Head of caudate nucleus (tissue), 42 donors: Measurements from ENCODE around the gene GOLPH3.
A peak's percentile ranks its signal among the peaks of the same experiment; 100 is the strongest.
"Not testable (repeated sequence)": the region's sequence is repeated elsewhere in the genome, so short reads cannot be mapped to it uniquely, and the experiment has no call there.

Experiments
- DNase-seq, 42 donors: peaks; one replicate each; pipeline versions ENCODE4 v3.0.0 to v3.0.0-alpha.2; 2020 to 2021; ENCODE audit warnings: mixed read lengths in 7 of 42
- intact Hi-C: fragments of 100-400 bp; cut with DNase I; formaldehyde crosslinking; loops from one replicate; pipeline ENCODE4 v1.15.0; 2022

Gene GOLPH3

DNA sequence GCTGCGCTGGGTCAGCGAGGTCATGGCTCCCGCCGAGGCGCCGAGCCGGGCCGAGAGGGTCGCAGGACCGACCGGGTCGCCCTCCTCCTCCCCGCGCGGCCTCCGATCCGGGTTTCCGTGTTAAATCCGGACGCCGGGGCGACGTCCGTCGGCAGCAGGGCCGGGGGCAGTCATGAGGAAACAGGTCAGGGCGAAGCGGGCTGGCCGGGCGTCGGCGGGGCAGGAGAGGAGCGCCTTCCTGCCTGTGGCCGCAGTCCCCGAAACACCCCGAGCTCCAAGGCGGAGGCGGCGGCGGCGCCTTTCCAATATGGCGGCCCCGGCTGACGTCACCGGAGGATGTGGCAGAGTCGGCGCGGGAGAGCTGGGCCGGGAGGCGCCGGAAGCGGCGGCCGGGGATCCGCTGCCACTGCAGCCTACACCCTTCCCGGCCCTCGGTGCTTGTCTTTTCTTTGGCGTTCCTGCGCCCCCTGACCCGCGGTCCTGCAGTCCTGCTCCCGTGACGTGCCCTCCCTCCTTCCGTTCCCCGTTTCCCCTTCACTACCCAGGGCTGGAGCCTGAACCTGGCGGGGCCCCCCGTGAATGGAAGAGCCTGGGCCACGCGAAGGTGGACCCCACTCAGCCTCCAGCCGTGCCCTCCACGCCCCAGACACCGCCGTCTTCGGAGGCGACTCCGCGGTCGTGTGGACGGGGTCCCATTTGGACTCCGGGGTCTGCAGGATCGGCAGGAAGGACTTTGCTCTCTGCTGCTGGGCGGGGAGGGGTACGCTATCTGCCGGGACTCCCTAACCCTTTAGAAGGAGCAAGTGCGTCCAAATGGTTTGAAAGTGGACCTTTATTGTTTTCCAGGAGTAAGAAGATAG lies at the start of gene GOLPH3:
Gene GOLPH3, minus strand, starts transcription at position 309 of the 860 bp plus-strand sequence. Its CDS starts 285 bp downstream, at position 24.
- intact Hi-C loops, result loop anchor here (10.0 kb wide), 1 partner anchor 141 kb away; the partner anchor contains the start of gene MTMR12
- DNase-seq, result peak; percentile 80 to 97 (median 93)

DNA sequence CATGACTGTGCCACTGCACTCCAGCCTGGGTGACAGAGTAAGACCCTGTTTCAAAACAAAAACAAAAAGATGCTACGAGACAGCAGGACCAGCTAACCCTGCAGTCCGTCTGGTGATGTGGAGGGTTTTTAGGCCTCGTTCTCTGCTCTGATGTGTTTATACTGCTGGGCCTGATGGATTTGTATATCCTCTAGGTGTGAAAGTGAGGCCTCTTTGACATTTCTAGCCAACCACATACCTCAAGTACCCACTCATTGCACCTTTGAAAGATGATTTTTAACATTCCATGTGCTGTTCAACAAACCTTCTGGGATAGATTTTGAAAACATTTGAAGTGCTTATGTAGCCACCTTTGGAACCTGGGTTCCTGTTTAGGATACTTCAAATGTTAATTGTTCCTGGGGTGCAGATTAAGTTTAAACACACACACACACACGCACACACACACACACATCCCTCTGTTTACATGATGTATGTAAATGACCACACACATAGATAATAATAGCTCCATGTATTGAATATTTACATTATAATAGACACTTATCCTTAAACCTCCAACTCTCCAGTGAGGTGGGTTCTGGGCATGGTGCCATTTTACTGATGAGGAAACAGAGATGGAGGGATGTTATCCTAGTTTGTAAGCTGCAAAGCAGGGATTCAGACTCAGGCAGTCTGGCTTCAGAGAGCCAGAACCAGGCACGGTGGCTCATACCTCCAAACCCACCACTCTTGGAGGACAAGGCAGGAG lies 48.8 kb upstream of the GOLPH3 start:
- intact Hi-C loops, result no loop called here
- DNase-seq, result no peak

DNA sequence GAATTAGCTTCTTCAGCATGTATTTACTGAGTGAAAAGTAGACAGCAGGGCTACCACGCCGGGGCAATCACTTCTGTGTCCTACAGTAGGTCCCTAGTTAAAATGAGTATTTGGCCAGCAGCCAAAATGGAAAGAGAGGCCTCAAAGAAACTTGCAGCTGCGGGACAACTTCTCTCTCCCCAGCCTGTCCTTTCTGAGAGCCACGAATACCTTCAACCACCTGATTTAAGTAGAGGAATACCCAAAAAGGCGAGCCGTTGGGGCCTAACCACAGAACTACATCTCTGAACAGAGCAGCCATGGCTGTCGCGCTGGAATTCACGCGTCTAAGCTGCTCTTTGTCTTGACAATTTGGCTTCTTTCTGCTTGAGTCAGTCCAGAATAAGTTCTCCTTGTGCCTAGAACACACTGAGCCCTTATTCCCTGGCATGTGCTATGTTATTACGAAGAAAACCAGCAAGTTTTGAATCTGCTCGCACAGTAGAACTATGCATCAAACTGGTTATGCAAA lies 43.8 kb upstream of the GOLPH3 start:
- intact Hi-C loops, result no loop called here
- DNase-seq, result peak in 37 of 42 donors; percentile 25 to 76 (median 39)

DNA sequence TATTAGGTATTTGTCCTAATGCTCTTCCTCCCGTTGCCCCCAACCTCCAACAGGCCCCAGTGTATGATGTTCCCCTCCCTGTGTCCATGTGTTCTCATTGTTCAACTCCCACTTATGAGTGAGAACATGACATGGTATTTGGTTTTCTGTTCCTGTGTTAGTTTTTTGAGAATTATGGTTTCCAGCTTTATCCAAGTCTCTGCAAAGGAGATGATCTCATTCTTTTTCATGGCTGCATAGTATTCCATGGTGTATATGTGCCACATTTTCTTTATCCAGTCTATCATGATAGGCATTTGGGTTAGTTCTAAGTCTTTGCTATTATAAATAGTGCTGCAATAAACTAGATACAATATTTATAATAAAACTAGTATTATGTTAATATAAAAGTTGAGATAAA lies 40.2 kb upstream of the GOLPH3 start:
- DNase-seq, result not testable (repeated sequence)

DNA sequence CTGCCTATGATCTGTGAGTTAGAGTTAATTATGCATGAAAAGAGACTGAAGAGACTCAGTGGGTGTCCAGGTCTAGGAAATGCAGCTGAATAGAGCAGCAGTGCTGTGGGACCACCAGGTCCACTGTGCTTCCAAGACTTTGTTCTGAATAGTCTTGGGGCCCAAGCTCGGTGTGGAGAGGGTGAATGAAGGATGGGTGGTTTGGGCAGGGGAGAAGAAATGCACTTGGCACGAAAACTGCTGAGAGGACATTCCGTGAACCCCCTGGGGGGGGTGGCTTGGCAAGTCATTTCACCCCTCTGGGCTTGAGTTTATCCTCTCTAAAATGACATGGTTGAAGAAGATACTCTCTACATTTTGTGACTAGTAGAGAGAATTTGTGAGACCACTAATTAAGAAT lies 36.0 kb upstream of the GOLPH3 start:
- DNase-seq, result no peak
- intact Hi-C loops, result no loop called here

More for the DNA sequence above, 40.2 kb upstream of the GOLPH3 start:
- intact Hi-C loops, result not testable (repeated sequence)

DNA sequence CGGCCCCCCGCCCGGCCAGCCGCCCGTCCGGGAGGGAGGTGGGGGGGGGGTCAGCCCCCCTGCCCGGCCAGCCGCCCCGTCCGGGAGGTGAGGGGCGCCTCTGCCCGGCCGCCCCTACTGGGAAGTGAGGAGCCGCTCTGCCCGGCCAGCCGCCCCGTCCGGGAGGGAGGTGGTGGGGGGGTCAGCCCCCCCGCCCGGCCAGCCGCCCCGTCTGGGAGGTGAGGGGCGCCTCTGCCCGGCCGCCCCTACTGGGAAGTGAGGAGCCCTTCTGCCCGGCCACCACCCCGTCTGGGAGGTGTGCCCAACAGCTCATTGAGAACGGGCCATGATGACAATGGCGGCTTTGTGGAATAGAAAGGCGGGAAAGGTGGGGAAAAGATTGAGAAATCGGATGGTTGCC lies 34.7 kb upstream of the GOLPH3 start:
- not testable (repeated sequence) for DNase-seq

DNA sequence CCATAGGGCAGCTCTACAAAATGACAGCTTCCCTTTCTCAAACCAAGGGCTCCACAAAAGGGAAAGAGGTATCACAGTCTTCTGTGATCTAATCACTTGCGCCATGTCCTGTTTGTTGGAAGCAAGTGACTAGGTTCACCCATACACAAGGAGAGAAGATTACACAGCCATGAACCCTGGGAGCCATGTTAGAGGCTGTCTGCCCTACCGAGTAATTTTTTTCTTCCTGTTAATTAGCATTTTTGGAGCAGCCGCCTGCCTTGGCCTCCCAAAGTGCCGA lies 33.2 kb upstream of the GOLPH3 start:
- intact Hi-C loops, result no loop called here
- no peak for DNase-seq

More for the DNA sequence above, 34.7 kb upstream of the GOLPH3 start:
- intact Hi-C loops, result not testable (repeated sequence)

DNA sequence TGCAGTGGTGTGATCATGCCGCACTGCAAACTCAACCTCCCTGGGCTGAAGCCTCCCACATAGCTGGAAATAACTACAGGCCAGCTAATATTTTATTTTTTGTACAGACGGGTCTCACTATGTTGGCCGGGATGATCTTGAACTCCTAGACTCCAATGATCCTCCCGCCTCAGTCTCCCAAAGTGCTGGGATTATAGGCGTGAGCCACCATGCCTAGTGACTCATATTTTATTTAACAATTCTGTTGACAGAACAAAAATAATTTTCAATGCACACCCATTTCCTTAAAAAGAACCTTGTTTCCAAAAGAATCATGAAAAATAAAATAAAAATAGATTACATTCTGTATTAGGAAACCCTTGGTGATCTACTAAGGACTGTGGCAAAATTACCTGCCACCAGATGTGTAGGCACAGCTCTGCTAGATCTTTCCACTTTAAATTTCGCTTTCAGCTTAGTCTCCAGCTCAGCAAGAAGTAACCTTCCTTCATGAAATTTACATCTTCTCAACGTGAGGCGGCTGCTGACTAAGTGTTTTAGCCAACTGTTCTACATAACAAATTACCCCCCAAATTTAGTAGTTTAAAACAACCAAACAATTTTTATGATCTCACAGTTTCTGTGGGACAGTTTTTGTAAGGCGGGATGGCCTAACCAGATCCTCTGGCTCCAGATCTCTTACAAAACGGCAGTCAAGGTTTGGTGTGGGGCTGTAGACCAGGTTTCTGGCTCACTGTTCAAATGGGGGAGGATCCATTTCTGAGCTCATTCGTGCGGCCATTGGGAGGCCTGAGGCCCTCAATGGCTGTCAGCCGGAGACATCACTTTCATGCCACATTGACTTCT lies 32.6 kb upstream of the GOLPH3 start:
- DNase-seq, result no peak
- intact Hi-C loops, result no loop called here

DNA sequence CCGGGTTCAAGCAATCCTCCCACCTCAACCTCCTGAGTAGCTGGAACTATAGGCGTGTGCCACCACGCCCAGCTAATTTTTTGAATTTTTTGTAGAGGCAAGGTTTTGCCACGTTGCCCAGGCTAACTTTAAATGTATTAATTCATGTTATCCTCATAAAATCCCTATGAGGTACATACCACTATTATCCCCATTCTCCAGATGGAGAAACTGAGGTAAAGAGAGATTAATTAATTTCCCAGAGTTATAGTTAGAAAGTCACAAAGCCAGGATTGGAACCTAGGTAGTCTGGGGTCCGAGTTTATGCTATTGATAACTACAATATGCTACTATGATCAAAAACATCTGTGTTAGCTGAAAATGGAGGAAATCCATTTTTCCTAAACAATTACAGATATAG lies 31.9 kb upstream of the GOLPH3 start:
- no peak for DNase-seq
- intact Hi-C loops, result no loop called here

DNA sequence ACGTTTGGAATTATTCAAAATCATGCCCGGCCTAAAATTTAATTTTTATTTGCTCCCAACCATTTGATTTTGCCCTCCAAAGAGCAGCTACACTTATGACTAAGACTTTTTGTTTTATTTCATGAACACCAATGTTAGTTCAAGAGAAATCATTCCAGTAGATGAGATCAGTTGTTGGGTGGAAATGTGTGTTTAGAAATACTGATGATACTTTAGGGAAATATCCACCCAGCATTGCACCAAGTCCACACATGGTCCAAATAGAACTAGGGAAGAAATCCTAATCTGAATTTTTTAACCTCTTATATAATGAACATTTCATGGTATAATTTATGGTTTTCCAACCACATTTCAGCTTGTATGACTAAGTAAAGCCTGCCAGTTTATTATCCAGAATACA lies 28.3 kb upstream of the GOLPH3 start:
- no peak for DNase-seq
- intact Hi-C loops, result no loop called here

DNA sequence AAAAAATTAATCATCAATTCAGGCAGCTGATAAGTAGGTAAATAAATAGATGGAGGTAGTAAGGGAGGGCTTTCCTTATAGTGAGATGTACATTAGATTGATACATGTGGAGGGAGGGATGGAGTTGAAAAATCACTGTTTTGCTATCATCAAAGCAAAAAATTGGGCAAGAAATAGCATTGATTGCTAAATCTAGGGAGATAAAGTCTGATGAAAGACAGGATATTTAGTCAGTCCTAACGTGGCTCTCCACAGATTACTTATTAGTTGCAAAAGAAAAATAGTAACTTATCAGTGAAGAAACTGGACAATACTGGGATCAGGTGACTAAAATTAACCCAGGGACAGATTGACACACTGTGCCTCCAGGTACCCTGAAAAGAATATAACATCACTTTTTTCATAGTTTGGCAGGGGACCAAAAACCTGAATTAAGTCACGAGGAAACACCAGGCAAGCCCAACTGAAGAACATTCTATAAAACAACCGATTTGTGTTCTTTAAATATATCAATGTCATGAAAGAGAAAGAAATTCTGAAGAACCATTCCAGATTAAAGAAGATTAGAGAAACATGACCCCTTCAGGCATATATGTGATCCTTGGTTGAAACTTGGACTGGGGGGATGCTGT lies 27.1 kb upstream of the GOLPH3 start:
- intact Hi-C loops, result no loop called here
- no peak for DNase-seq

DNA sequence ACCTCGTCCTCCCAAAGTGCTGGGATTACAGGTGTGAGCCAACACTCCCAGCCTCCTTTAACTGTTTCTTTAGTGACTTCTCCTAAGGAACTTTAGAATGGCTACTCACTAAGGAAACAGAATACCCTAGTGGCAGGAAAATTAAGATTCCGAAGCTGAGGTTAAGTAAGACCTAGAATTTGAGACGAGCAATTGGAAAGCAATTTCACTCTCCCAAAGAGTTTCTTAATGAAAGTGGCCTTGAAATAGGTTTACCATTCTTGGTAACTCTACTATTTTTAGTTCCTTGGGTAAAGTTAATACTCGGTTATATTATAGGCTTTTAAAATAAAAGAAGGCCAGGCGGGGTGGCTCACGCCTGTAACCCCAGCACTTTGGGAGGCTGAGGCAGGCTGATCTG lies 22.9 kb upstream of the GOLPH3 start:
- DNase-seq, result no peak
- intact Hi-C loops, result no loop called here

DNA sequence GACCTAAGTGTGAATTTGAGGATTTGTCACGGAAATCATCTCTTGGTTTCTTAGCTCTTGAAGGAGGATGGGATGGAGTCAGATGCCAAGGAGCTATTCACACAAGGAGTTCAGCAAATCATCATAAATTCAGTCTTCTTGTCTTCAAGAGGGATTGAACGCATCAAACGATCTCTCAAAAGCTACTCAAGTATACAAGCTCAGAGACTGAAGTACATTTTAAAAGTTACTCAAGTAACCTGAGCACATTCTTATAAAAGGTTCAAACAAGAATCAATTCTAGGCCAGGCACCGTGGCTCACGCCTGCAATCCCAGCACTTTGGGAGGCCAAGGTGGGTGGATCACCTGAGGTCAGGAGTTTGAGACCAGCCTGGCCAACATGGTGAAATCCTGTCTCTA lies 21.1 kb upstream of the GOLPH3 start:
- DNase-seq, result no peak
- intact Hi-C loops, result no loop called here

DNA sequence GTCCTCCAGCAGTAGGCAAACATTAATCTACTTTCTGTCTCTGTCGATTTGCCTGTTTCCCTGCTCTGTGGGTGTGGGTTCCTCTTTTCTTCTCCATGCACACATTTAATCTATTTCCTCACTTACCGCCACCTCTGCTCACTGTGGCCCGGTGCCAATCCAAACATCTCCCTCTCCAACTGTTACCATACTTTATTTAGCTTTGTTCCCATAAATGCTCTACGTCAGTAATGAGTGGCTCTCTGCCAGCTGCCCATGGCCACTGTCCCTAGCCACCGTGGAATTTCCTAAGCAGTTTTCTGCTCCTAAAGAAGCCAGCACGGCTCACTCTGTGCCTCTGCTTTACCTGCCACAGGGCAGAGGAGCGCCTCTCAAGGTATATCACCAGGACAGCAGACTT lies 19.5 kb upstream of the GOLPH3 start:
- intact Hi-C loops, result no loop called here
- peak in 21 of 42 donors; percentile 8 to 46 (median 23) for DNase-seq

DNA sequence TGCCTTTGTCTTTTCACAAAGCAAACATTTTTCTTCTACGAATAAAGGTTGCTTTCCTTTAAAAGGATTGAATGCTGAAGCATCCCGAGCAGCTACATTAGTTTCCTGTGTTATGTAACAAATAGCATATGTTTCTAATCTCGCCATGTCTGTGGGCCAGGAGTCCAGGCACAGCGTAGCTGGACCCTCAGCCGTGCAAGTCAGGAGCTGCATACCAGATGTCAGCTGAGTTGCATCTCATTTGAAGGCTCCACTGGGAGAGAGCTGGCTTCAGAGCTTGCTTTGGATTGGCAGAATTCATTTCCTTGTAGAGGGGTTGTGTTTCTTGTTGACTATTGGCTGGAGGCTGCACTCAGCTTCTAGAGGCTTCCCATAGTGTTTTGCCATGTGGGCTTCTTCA lies 16.0 kb upstream of the GOLPH3 start:
- DNase-seq, result no peak
- intact Hi-C loops, result no loop called here

DNA sequence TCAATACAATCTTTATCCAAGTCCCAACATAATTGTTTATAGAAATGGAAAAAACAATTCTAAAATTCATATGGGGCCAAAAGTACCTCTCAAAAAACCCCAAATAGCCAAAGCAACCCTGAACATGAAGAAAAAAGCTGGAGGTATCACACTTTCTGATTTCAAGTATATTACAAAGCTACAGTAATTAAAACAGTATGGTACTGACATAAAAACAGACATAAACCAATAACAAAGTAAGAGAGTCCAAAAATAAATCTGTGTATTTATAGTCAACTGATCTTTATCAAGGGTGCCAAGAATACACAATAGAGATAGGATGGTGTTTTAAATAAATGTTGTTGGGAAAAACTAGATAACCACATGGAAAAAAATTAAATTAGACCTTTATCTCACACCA lies 13.6 kb upstream of the GOLPH3 start:
- no peak for DNase-seq
- intact Hi-C loops, result no loop called here

DNA sequence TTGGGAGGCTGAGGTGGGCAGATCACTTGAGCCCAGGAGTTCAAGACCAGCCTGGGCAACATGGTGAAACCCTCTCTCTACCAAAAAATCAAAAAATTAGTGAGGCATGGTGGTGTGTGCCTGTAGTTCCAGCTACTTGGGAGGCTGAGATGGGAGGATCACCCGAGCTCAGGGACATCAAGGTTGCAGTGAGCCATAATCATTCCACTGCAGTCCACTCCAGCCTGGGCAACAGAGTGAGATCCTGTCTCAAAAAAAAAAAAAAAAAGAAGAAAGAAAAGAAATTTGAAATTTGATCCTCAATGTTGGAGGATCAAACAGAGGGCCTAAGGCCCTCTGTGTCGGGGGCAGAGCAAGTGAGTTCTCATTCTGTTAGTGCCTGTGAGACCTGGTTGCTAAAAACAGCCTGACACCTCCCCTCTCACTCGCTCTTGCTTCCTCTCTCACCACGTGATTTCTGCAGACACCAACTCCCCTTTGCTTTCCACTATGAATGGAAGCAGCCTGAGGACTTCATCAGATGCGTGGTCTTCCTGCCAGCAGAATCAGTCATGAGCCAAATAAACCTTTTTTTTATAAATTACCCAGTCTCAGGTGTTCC lies 8.4 kb upstream of the GOLPH3 start:
- no peak for DNase-seq
- intact Hi-C loops, result no loop called here

DNA sequence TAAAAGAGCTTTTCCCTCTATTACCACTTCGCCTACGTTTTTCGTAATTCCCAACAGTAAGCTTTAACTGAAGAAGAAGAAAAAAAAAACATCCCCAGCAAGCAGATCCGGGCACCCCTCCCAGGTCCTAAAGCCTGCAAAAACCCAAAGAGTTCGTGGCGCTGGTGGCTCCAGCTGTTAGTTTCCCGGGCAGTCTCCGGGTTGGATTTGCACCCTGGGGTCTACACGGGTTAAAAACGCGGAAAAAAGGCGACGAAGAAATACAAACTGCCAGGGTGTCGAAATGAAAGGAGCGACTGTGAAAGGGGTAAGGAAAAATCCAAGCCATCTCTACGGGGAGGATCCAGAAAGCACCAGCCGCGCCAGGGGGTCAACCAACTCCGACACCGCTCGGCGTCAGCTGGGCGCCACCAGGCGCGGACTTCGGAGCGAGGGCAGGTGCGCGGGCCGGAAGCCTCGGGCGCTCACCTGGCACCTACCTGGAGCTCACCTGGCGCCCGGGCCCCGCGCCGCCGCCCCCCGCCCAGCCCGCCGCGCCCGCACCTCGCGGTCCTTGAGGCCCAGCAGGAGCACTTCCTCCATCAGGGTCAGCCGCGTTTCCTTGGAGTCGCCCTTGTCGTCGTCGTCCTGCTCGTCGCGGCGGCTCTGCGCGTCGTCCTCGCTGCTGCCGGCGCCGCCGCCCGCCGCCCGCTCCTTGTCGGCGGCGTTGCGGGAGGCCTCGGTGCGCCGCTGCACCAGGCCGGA lies 680 bp downstream of the GOLPH3 start:
- intact Hi-C loops, result loop anchor here (10.0 kb wide), 1 partner anchor 141 kb away; the partner anchor contains the start of gene MTMR12
- peak; percentile 43 to 83 (median 64) for DNase-seq
